UCSD-AML1 (cell line): ENCODE data around the gene DRC3.

ENCODE experiments used
- DNase-seq: peaks from one replicate; lab custom pipeline; 2025; ENCODE audit not compliant: unreplicated experiment; lab: John Stamatoyannopoulos, UW

DRC3 gene

GRCh38 chr17:17965152-17965721, 7.4 kb upstream of the DRC3 start:
- DNase-seq = no peak

GRCh38 chr17:17966399-17966798, 6.3 kb upstream of the DRC3 start:
- DNase-seq = no peak

GRCh38 chr17:17970699-17971430, 1.8 kb upstream of the DRC3 start:
- DNase-seq = no peak

GRCh38 chr17:17971431-17972125, 1.1 kb upstream of the DRC3 start:
- DNase-seq = peak; percentile 43

GRCh38 chr17:17972952-17973254, 241 bp downstream of the DRC3 start:
- DNase-seq = no peak

GRCh38 chr17:17975436-17975835, 2.8 kb downstream of the DRC3 start:
- no peak for DNase-seq

- no peak for DNase-seq
Observed at GRCh38 chr17:17976931-17977570, 4.4 kb downstream of the DRC3 start.

GRCh38 chr17:17978481-17979424, 6.1 kb downstream of the DRC3 start:
- no peak for DNase-seq

GRCh38 chr17:17979778-17980177, 7.1 kb downstream of the DRC3 start:
- DNase-seq = no peak

GRCh38 chr17:17981330-17981729, 8.7 kb downstream of the DRC3 start:
- no peak for DNase-seq

GRCh38 chr17:17982801-17983200, 10.1 kb downstream of the DRC3 start:
- no peak for DNase-seq

GRCh38 chr17:17983376-17983775, 10.7 kb downstream of the DRC3 start:
- no peak for DNase-seq

- DNase-seq = no peak
Observed at GRCh38 chr17:17983776-17984175, 11.1 kb downstream of the DRC3 start.

- no peak for DNase-seq
Observed at GRCh38 chr17:17985153-17985552, 12.5 kb downstream of the DRC3 start.

- DNase-seq = no peak
Observed at GRCh38 chr17:17985555-17985954, 12.9 kb downstream of the DRC3 start.

GRCh38 chr17:17987187-17987896, 14.7 kb downstream of the DRC3 start:
- no peak for DNase-seq

- DNase-seq = no peak
Observed at GRCh38 chr17:17987901-17988300, 15.2 kb downstream of the DRC3 start.

GRCh38 chr17:17988427-17988945, 15.8 kb downstream of the DRC3 start:
- no peak for DNase-seq

- DNase-seq = no peak
Observed at GRCh38 chr17:17989081-17989480, 16.4 kb downstream of the DRC3 start.

- no peak for DNase-seq
Observed at GRCh38 chr17:17989618-17990017, 17.0 kb downstream of the DRC3 start.
